HepG2 (cell line): ENCODE measurements around the gene ELANE. TPM values are rescaled to one million over a fixed set of nuclear protein-coding genes. Genes with fewer than 3 reads are reported as not detected.
"Not testable (repeated sequence)": the region's sequence is repeated elsewhere in the genome, so short reads cannot be mapped to it uniquely, and the experiment has no call there.

Experiments
- ATAC-seq: fragments of 200-7000 bp; cut with Tn5 transposase; 3 replicates; pipeline ENCODE4 v1.9.1; 2020; ENCODE audit warnings: mild to moderate bottlenecking, moderate library complexity
- BruUV-seq: library from RNA; stranded (reverse); fragments of 400-500 nt; replicated peaks from 2 replicates; lab custom pipeline; 2021; lab: Mats Ljungman, UMichigan
- CTCF ChIA-PET: fragments of 300-600 bp; formaldehyde crosslinking; extraction: SDS; loops from one replicate; lab custom pipeline; 2021; ENCODE audit warnings: low total read pairs, inconsistent platforms, low intra/inter-chr PET ratio; lab: Yijun Ruan, JAX
- POLR2A ChIA-PET: fragments of 350-600 bp; sonication (Branson Sonifier 250); formaldehyde crosslinking; loops from one replicate; lab custom pipeline; 2020; ENCODE audit warnings: antibody characterized with exemption, inconsistent platforms; lab: Yijun Ruan, JAX
- DNase-seq: peaks from one replicate; pipeline ENCODE4 v3.0.0-alpha.2; 2015; ENCODE audit warnings: low spot score
- FAIRE-seq: peaks from 3 replicates; lab custom pipeline; 2011; peaks lifted over from hg19 to GRCh38; lab: Jason Lieb, UNC
- H2AFZ ChIP-seq: one replicate; pipeline ENCODE4 v1.6.1; 2011; ENCODE audit warnings: low read length, inconsistent platforms
- H3K27ac ChIP-seq: fragments of 300-600 bp; 3 replicates; pipeline ENCODE4 v1.8.0; 2011; ENCODE audit warnings: mixed run types, mild to moderate bottlenecking, mixed read lengths, low read length, inconsistent platforms; ENCODE audit not compliant: insufficient read depth; ENCODE audit errors: extremely low read length
- H3K27me3 ChIP-seq, 2 experiments: fragments of 200-600 bp in 1 of 2; 2 replicates in 1 of 2; 3 replicates in 1 of 2; pipeline versions ENCODE4 v1.6.0 to v1.8.0; 2011; ENCODE audit warnings: low read length in 2 of 2, mild to moderate bottlenecking in 2 of 2, moderate library complexity in 2 of 2, inconsistent platforms in 1 of 2; ENCODE audit not compliant: insufficient read depth in 2 of 2, control insufficient read depth in 1 of 2
- H3K36me3 ChIP-seq, 2 experiments: fragments of 200-600 bp in 1 of 2; replicated peaks in 1 of 2; 2 replicates in 1 of 2; 3 replicates in 1 of 2; pipeline versions ENCODE4 v1.5.1 to v1.8.0; 2011; ENCODE audit warnings: low read length in 2 of 2, inconsistent platforms in 1 of 2; ENCODE audit not compliant: insufficient read depth in 2 of 2, control insufficient read depth in 1 of 2
- H3K4me1 ChIP-seq: 2 replicates; pipeline ENCODE4 v1.5.1; 2012; ENCODE audit warnings: low read length, inconsistent platforms; ENCODE audit not compliant: insufficient read depth
- H3K4me2 ChIP-seq: 2 replicates; pipeline ENCODE4 v1.6.0; 2011; ENCODE audit warnings: low read depth, low read length, inconsistent platforms
- H3K4me3 ChIP-seq, 3 experiments: fragments of 200-600 bp in 1 of 3; sonication (generic), shearing (Covaris generic) in 1 of 3; replicated peaks in 1 of 3; 2 replicates each; pipeline ENCODE4 v1.5.1; 2011 to 2016; ENCODE audit warnings: low read length in 3 of 3, inconsistent platforms in 2 of 3, low read depth in 2 of 3, mild to moderate bottlenecking in 2 of 3, control low read depth in 1 of 3, mixed read lengths in 1 of 3; ENCODE audit not compliant: insufficient read depth in 1 of 3
- H3K79me2 ChIP-seq: one replicate; pipeline ENCODE4 v1.6.1; 2011; ENCODE audit warnings: low read length, inconsistent platforms; ENCODE audit not compliant: insufficient read depth
- H3K9ac ChIP-seq: 2 replicates; pipeline ENCODE4 v1.6.0; 2011; ENCODE audit warnings: mild to moderate bottlenecking, low read depth, low read length, inconsistent platforms; ENCODE audit not compliant: insufficient read depth
- H3K9me3 ChIP-seq: 2 replicates; pipeline ENCODE4 v1.5.1; 2012; ENCODE audit warnings: mild to moderate bottlenecking, low read length
- H4K20me1 ChIP-seq: 2 replicates; pipeline ENCODE4 v1.6.0; 2011; ENCODE audit warnings: inconsistent platforms, mild to moderate bottlenecking, low read length, moderate library complexity; ENCODE audit not compliant: insufficient read depth
- CHD2 ChIP-seq: IDR thresholded peaks from 2 replicates; pipeline ENCODE4 v1.6.1; 2011; ENCODE audit warnings: low read depth, low read length, improper control_type of control experiment
- HNRNPL ChIP-seq: fragments of 200-400 bp; formaldehyde crosslinking; IDR thresholded peaks from 2 replicates; pipeline ENCODE4 v1.6.1; 2017; ENCODE audit warnings: mild to moderate bottlenecking, low read depth, low read length
- POLR2AphosphoS2 ChIP-seq: IDR thresholded peaks from 2 replicates; pipeline ENCODE4 v1.6.1; 2011; ENCODE audit warnings: low read depth, low read length, improper control_type of control experiment
- ZNF121 ChIP-seq: sonication (generic); formaldehyde crosslinking; IDR thresholded peaks from 2 replicates; pipeline ENCODE4 v1.5.0; 2020; ENCODE audit warnings: mild to moderate bottlenecking, missing genetic modification reagents
- WGBS: methylation state at CpG from one replicate; pipeline ENCODE4 v1.1.6; 2017; ENCODE audit warnings: low lambda C conversion rate; 5-methylcytosine and 5-hydroxymethylcytosine counted together
- in situ Hi-C: cut with HindIII; loops from 2 replicates; pipeline ENCODE4 v1.10.0; 2017; ENCODE audit warnings: low pct_unique_long_range_greater_than_20kb; ENCODE audit not compliant: extremely low pct_ligation_motif_present
- intact Hi-C: fragments of 100-400 bp; cut with micrococcal nuclease; formaldehyde crosslinking; loops from one replicate; pipeline ENCODE4 v1.10.0; 2022; ENCODE audit not compliant: unreplicated experiment
- polyA plus RNA-seq, 8 experiments: library from polyadenylated mRNA; depleted of rRNA in 3 of 8; stranded (reverse) in 7 of 8; unstranded in 1 of 8; fragments of >200 nt; fragmentation: Illumina TruSeq in 4 of 8; extraction: Trizol in 4 of 8; gene quantifications; 2 replicates each; pipeline versions ENCODE4 v1.2.1 to v1.2.3, GENCODE V29; 2011 to 2016; ENCODE audit warnings: low read depth in 4 of 8, missing spikeins in 1 of 8, mixed read lengths in 1 of 8; ENCODE audit not compliant: insufficient read depth in 1 of 8
- total RNA-seq, 5 experiments: library from RNA; depleted of rRNA; stranded (reverse); fragments of >200 nt; fragmentation: Illumina TruSeq; extraction: Trizol; gene quantifications; 2 replicates each; pipeline ENCODE4 v1.2.3, GENCODE V29; 2016; ENCODE audit warnings: low read depth in 1 of 5

Gene ELANE
- total and polyA plus RNA-seq, 2 of the 13 experiments (the other 11 are each of a cell fraction or from before 2014, with no cell fraction given), result not detected

- H3K27ac ChIP-seq, H2AFZ ChIP-seq, FAIRE-seq, DNase-seq, H3K36me3 ChIP-seq, in situ Hi-C loops, H3K9me3 ChIP-seq, H3K4me1 ChIP-seq, intact Hi-C loops, BruUV-seq, H3K79me2 ChIP-seq, ATAC-seq, CTCF ChIA-PET, H3K4me2 ChIP-seq, H3K4me3 ChIP-seq, POLR2A ChIA-PET, H3K9ac ChIP-seq, H4K20me1 ChIP-seq: not testable (repeated sequence)
- H3K27me3 ChIP-seq, result peaks cover 3 to 14% of the 10 kb centered on the region in 2 experiments
- 73% methylated on average over 5 of the region's 5 CpGs for WGBS
- peak; percentile 50; the same call in 1 of the 2 replicates for TF ChIP-seq ZNF121 (CRISPR knock-in tag)
Observed at GRCh38 chr19:820212-820611, 31.9 kb upstream of the ELANE start.

- no peaks in the 10 kb centered on the region for H3K79me2 ChIP-seq
- H3K4me3 ChIP-seq, result peak overlapping the region; percentile 34 to 58 (median 43); a peak in 4 of 6 replicates
- CTCF ChIA-PET, result no interaction called here
- BruUV-seq, result no TSS peak
- TF ChIP-seq HNRNPL (no peak), POLR2AphosphoS2 (peak; percentile 85; the same call in 1 of the 2 replicates), CHD2 (peak; percentile 20; the same call in 1 of the 2 replicates)
- H3K4me1 ChIP-seq, result peaks cover 8% of the 10 kb centered on the region
- H3K27ac ChIP-seq, result no peak overlapping the region
- POLR2A ChIA-PET, result no interaction called here
- peaks cover 4 to 22% of the 10 kb centered on the region in 2 experiments for H3K27me3 ChIP-seq
- H4K20me1 ChIP-seq, result no peaks in the 10 kb centered on the region
- H3K36me3 ChIP-seq, result no peaks in the 10 kb centered on the region
- 0% methylated on average over 7 of the region's 64 CpGs for WGBS
- DNase-seq, result no peak
- H3K9me3 ChIP-seq, result no peaks in the 10 kb centered on the region
- H2AFZ ChIP-seq, result no peak overlapping the region
- intact Hi-C loops, result no loop called here
- peak overlapping the region; percentile 36 for H3K4me2 ChIP-seq
- in situ Hi-C loops, result no loop called here
- no peak overlapping the region for H3K9ac ChIP-seq
- ATAC-seq, result peak; percentile 11; the same call in 2 of the 3 replicates
- no peak for FAIRE-seq
Observed at GRCh38 chr19:821231-821824, 30.8 kb upstream of the ELANE start.
